ENCODE measurements around the gene SLIT3. TPM values are rescaled to one million over a fixed set of nuclear protein-coding genes. Genes with fewer than 3 reads are reported as not detected.

The SLIT3 gene
- total and polyA plus RNA-seq, 10 of the 15 experiments (the other 5 are each of a cell fraction or from before 2014, with no cell fraction given) = 0.05 TPM; not detected in 9

DNA sequence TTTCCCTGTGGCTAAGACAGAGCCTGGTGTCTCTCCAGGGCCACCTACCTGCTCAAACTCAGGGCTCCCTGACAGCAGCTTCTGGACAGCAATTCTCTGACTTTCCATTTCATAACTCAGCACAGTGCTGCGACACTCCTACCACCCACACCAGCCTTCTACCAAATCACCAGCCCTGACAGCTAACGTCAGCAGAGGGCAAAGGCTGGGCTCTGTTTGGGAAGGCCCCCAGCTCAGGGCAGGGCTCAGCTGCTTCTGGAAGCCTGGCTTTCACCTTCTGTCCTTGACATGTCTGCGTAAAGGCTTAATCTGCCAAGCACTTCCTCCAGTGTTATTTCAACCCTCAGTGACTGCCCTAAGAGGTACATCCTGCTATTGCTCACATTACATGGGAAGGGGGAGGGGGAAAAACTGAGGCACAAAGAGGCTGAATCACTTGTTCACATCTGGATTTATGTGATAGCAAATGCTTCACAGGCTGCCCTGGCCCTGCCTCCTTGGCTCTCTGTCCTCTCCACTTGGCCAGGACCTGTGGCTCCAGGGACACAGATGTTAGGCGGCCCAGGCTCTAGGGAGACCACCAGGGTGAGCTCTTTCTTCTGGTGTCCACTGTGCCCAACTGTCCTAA is 619.3 kb downstream of the SLIT3 start:
- ChIA-PET POLR2A (no interaction called here), CTCF (interaction anchor here (1.1 to 1.4 kb wide), 2 partner anchors 8 to 66 kb away, joined by 3 to 4 read pairs; no protein-coding TSS in a partner anchor), SMC1A (ENCODE audit: uncharacterized antibody, unreplicated experiment) (no interaction called here), RAD21 (ENCODE audit: unreplicated experiment) (interaction anchor here (0.8 kb wide), 1 partner anchor 66 kb away, joined by 3 read pairs; no protein-coding TSS in a partner anchor)
- DNase-seq (ENCODE audit: low read depth, low spot score) = no peak
- Histone ChIP-seq H3K9me3 (replicated peaks; ENCODE audit: control insufficient read depth, insufficient read depth, low read length) (no peaks in the 10 kb centered on the region), H3K9ac (ENCODE audit: control insufficient read depth, insufficient read depth, low read length) (no peak overlapping the region), H3K4me1 (ENCODE audit: control insufficient read depth, insufficient read depth, low read length) (no peaks in the 10 kb centered on the region), H4K20me1 (ENCODE audit: control insufficient read depth, insufficient read depth) (no peaks in the 10 kb centered on the region), H3K4me3 (no peak overlapping the region), H3K36me3 (ENCODE audit: control insufficient read depth in 2 of 2, insufficient read depth in 2 of 2, low read length in 1 of 2) (no peaks in the 10 kb centered on the region), H3K79me2 (ENCODE audit: control insufficient read depth, insufficient read depth, low read length) (no peaks in the 10 kb centered on the region), H3K4me2 (ENCODE audit: control insufficient read depth, insufficient read depth) (no peak overlapping the region), H2AFZ (ENCODE audit: control insufficient read depth, low read depth, low read length) (no peak overlapping the region), H3K27ac (ENCODE audit: control insufficient read depth, insufficient read depth) (no peak overlapping the region), H3K27me3 (replicated peaks in 1 of 2; ENCODE audit: control insufficient read depth in 2 of 2, insufficient read depth in 2 of 2, low read length in 1 of 2) (no peaks in the 10 kb centered on the region; a peak in 1 of 4 replicates)
- no peak for FAIRE-seq
- in situ Hi-C loops (cut with MboI) = no loop called here
- 33% methylated on average over 4 of the region's 4 CpGs for WGBS (ENCODE audit: insufficient coverage, insufficient replicate concordance, low lambda C conversion rate, missing lambda C conversion rate)
- no TSS peak for BruUV-seq (replicated peaks)
- intact Hi-C loops (cut with micrococcal nuclease; ENCODE audit: unreplicated experiment) = loop anchor here (5.0 kb wide), 1 partner anchor 621 kb away; the partner anchor contains the start of gene SLIT3
- ATAC-seq = peak; percentile 49
- no peak for TF ChIP-seq JUND (IDR thresholded peaks at IDR 0.05; ENCODE audit: low read depth, low read length)
- no peak for TF ChIP-seq SPI1 (IDR thresholded peaks at IDR 0.05; ENCODE audit: borderline replicate concordance, insufficient read depth, low read depth, low read length)
- TF ChIP-seq IRF4 (IDR thresholded peaks at IDR 0.05; ENCODE audit: low read depth, low read length) = no peak
- TF ChIP-seq, protein P1, sequence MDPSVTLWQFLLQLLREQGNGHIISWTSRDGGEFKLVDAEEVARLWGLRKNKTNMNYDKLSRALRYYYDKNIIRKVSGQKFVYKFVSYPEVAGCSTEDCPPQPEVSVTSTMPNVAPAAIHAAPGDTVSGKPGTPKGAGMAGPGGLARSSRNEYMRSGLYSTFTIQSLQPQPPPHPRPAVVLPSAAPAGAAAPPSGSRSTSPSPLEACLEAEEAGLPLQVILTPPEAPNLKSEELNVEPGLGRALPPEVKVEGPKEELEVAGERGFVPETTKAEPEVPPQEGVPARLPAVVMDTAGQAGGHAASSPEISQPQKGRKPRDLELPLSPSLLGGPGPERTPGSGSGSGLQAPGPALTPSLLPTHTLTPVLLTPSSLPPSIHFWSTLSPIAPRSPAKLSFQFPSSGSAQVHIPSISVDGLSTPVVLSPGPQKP (IDR thresholded peaks at IDR 0.05; ENCODE audit: low read depth, low read length) = no peak
- no peak for TF ChIP-seq ATF7 (IDR thresholded peaks at IDR 0.05; ENCODE audit: low read depth)
- no peak for TF ChIP-seq TAF1 (IDR thresholded peaks at IDR 0.05; ENCODE audit: borderline replicate concordance, low read depth, low read length)
- no peak for TF ChIP-seq ZNF274 (IDR thresholded peaks at IDR 0.05; ENCODE audit: insufficient read depth, insufficient read length)
- TF ChIP-seq POU2F2 (IDR thresholded peaks at IDR 0.05; ENCODE audit: borderline replicate concordance, low read depth, low read length) = no peak
- no peak for TF ChIP-seq KAT2A (conservative IDR thresholded peaks at IDR 0.05; ENCODE audit: control insufficient read depth, low read depth, low read length)
- TF ChIP-seq GATAD2B (conservative IDR thresholded peaks at IDR 0.05; ENCODE audit: low read depth) = no peak
- no peak for TF ChIP-seq ZNF217 (IDR thresholded peaks at IDR 0.05)
- TF ChIP-seq IKZF2 (IDR thresholded peaks at IDR 0.05) = no peak
- TF ChIP-seq NRF1 (conservative IDR thresholded peaks at IDR 0.05; ENCODE audit: low read depth, low read length) = no peak
- TF ChIP-seq EP300 (IDR thresholded peaks at IDR 0.05; ENCODE audit: borderline replicate concordance in 1 of 2, control insufficient read depth in 1 of 2, low read depth in 2 of 2, low read length in 2 of 2) = no peak
- TF ChIP-seq ZBTB40 (IDR thresholded peaks at IDR 0.05; ENCODE audit: borderline replicate concordance) = no peak
- no peak for TF ChIP-seq NBN (IDR thresholded peaks at IDR 0.05)
- no peak for TF ChIP-seq SRF (IDR thresholded peaks at IDR 0.05; ENCODE audit: low read depth in 2 of 2, low read length in 2 of 2)
- TF ChIP-seq SREBF1 (IDR thresholded peaks at IDR 0.05; ENCODE audit: low read length) = no peak
